KMS-11 (cell line): ENCODE results near the gene SH3PXD2B.

Experiments
- H2AFZ ChIP-seq: fragments of 200-600 bp; sonication (generic); 2 replicates; pipeline ENCODE4 v1.6.1; 2016; ENCODE audit warnings: antibody characterized with exemption, mixed run types, low read depth
- H3K27ac ChIP-seq: fragments of 200-600 bp; sonication (generic); 2 replicates; pipeline ENCODE4 v1.6.1; 2016; ENCODE audit warnings: mild to moderate bottlenecking, mixed run types
- H3K27me3 ChIP-seq: fragments of 200-600 bp; sonication (generic); 2 replicates; pipeline ENCODE4 v1.6.1; 2017; ENCODE audit warnings: mild to moderate bottlenecking, low read depth, mixed run types, moderate library complexity; ENCODE audit not compliant: insufficient read depth
- H3K36me3 ChIP-seq: fragments of 200-600 bp; sonication (generic); 2 replicates; pipeline ENCODE4 v1.6.1; 2017; ENCODE audit warnings: mild to moderate bottlenecking, mixed run types; ENCODE audit not compliant: insufficient read depth
- H3K4me1 ChIP-seq: fragments of 200-600 bp; sonication (generic); 2 replicates; pipeline ENCODE4 v1.6.1; 2016; ENCODE audit warnings: mild to moderate bottlenecking, low read depth, mixed run types; ENCODE audit not compliant: poor library complexity, severe bottlenecking
- H3K4me2 ChIP-seq: fragments of 200-600 bp; sonication (generic); 2 replicates; pipeline ENCODE4 v1.7.0; 2016; ENCODE audit warnings: mild to moderate bottlenecking, mixed run types
- H3K4me3 ChIP-seq: fragments of 200-600 bp; sonication (generic); IDR thresholded peaks from 2 replicates; pipeline ENCODE4 v1.6.1; 2017; ENCODE audit warnings: low read depth, low read length, mixed read lengths; ENCODE audit not compliant: insufficient read depth
- H3K79me2 ChIP-seq: fragments of 200-600 bp; sonication (generic); 2 replicates; pipeline ENCODE4 v1.6.1; 2016; ENCODE audit warnings: low read depth, mixed run types; ENCODE audit not compliant: insufficient read depth
- H3K9ac ChIP-seq: fragments of 200-600 bp; sonication (generic); 2 replicates; pipeline ENCODE4 v1.6.1; 2016; ENCODE audit warnings: mild to moderate bottlenecking, mixed run types
- H4K20me1 ChIP-seq: fragments of 200-600 bp; sonication (generic); 2 replicates; pipeline ENCODE4 v1.6.1; 2016; ENCODE audit warnings: mild to moderate bottlenecking, mixed run types; ENCODE audit not compliant: insufficient read depth
- TF ChIP-seq, protein P1 (sequence below): fragments of 200-600 bp; sonication (generic); conservative IDR thresholded peaks from 2 replicates; pipeline ENCODE4 v1.6.1; 2017; ENCODE audit warnings: low read depth, mild to moderate bottlenecking, antibody characterized with exemption, low read length, moderate library complexity, mixed read lengths

The SH3PXD2B gene

DNA sequence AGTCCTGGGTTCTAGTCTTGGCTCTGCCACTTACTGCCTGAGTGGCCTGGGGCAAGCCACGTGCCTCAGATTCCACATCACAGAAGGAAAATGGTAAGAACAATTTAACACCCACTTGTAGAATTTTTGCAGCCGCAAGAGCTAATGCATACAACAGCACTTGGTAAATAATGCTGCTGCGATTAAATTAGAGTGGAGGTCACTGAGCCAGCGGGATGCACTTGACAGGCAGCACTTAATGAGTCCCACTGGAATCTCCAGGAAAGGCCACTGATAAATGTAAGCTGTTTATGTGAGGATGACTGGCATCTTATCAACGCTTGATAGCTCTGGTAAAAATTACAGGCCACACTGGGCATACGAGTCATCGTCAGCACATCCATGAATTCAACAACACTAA lies 111.4 kb downstream of the SH3PXD2B start:
- H3K9ac ChIP-seq = no peak overlapping the region
- no peak overlapping the region for H3K27ac ChIP-seq
- no peak overlapping the region for H3K4me2 ChIP-seq
- H2AFZ ChIP-seq = no peak overlapping the region
- no peak overlapping the region for H3K4me3 ChIP-seq
- H3K27me3 ChIP-seq = no peaks in the 10 kb centered on the region
- TF ChIP-seq, protein P1, sequence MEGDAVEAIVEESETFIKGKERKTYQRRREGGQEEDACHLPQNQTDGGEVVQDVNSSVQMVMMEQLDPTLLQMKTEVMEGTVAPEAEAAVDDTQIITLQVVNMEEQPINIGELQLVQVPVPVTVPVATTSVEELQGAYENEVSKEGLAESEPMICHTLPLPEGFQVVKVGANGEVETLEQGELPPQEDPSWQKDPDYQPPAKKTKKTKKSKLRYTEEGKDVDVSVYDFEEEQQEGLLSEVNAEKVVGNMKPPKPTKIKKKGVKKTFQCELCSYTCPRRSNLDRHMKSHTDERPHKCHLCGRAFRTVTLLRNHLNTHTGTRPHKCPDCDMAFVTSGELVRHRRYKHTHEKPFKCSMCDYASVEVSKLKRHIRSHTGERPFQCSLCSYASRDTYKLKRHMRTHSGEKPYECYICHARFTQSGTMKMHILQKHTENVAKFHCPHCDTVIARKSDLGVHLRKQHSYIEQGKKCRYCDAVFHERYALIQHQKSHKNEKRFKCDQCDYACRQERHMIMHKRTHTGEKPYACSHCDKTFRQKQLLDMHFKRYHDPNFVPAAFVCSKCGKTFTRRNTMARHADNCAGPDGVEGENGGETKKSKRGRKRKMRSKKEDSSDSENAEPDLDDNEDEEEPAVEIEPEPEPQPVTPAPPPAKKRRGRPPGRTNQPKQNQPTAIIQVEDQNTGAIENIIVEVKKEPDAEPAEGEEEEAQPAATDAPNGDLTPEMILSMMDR = no peak
- no peaks in the 10 kb centered on the region for H3K79me2 ChIP-seq
- no peaks in the 10 kb centered on the region for H3K36me3 ChIP-seq
- H4K20me1 ChIP-seq = no peaks in the 10 kb centered on the region
- H3K4me1 ChIP-seq = no peaks in the 10 kb centered on the region

DNA sequence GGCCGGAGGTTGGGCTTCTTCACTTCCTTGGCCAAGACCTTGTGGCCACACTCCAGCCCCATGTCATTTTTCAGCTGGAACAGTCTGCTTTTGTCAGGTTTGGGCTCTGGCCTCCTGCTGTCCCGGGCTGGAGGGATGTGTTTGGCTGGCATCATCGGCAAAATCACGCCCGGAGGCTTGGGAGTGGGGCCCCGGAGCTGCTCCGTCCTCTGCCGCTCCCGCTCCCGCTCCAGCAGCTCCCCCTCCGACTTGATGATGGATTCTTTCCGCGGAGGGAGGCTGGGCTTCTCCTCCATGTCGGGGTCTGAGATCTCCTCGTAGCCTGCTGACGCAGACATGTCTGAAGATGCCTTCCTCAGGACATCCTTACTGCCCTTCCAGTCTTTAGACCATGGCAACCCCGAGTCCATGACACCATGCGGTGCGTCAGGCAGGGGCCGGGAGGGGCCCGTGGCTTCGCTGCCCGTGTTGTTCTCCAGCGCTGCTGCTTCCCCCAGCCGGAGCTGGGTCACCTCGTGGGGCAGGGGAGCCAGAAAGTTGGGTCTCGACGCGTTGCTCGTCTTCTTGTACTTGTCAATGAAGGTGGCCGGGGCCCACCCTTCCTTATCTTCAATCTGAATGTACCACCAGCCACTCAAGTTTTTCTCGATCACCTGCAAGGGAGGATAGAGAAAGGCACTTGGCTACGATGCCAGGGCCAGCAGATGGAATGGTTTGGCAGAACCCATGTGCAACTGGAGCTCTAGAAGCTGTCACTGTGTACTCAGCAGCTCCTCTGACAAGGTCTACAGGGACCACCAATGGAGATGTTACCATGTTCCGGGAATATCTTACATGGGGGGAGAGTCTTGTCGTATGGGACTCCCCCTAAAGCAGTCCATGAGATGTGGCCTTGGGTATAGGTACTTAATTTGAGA lies 114.8 kb downstream of the SH3PXD2B start:
- Histone ChIP-seq H3K36me3 (no peaks in the 10 kb centered on the region), H3K9ac (no peak overlapping the region), H3K79me2 (no peaks in the 10 kb centered on the region), H3K27ac (no peak overlapping the region), H3K27me3 (no peaks in the 10 kb centered on the region), H3K4me3 (no peak overlapping the region), H3K4me2 (no peak overlapping the region), H2AFZ (no peak overlapping the region), H3K4me1 (no peaks in the 10 kb centered on the region), H4K20me1 (no peaks in the 10 kb centered on the region)
- TF ChIP-seq, protein P1 = no peak

DNA sequence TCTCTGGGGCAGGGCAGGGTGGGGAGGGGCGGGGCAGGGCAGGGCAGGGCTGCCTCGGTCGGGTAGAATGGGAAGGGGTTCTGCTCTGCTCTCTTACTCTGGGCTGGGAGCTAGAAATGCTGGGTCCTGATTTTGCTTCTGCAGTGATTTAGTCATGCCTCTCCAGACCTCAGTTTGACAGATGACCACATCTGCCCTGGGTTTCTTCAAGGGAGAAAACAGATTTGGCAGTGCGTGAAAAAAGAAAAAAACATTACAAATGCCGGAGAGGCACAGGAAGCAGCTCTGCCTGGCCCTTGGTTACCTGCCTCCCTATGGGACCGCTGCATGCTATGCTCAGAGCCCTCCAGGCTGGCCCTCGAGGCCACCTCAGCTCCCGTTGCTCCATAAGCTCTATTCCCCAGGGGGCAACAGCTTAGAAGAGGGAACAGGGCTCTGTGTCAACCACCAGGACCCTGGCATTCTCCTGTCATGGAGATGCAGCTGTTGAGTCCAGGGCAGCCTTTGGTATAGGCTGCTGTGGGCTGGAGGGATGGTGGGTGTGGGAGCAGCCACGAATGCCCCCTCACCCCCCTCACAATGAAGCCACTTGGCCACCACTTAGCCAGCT lies 117.5 kb downstream of the SH3PXD2B start:
- Histone ChIP-seq H3K9ac (no peak overlapping the region), H3K4me1 (no peaks in the 10 kb centered on the region), H3K79me2 (no peaks in the 10 kb centered on the region), H3K27me3 (no peaks in the 10 kb centered on the region), H3K4me3 (no peak overlapping the region), H3K36me3 (no peaks in the 10 kb centered on the region), H3K4me2 (no peak overlapping the region), H3K27ac (no peak overlapping the region), H4K20me1 (no peaks in the 10 kb centered on the region), H2AFZ (no peak overlapping the region)
- TF ChIP-seq, protein P1 = no peak

DNA sequence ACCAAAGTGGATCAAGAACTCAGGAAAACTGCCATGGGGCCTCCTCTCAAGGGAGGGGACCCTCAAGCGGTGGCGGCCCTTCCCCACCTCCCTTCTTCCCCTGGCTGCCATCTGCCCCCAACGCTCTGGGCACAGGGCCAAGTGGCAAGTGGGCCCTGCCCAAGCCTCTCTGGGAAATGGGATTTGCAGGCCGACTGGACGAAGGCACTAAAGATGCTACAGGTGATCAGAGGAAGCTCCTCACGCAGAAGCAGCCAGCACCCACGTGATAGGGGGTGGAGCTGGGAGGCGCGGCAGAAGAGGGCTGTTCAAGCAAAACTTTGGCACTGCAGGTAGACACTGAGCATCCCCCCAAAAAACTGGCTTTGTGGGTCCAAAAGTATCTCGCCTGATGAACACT lies 118.1 kb downstream of the SH3PXD2B start:
- Histone ChIP-seq H4K20me1 (no peaks in the 10 kb centered on the region), H3K36me3 (no peaks in the 10 kb centered on the region), H3K79me2 (no peaks in the 10 kb centered on the region), H3K9ac (no peak overlapping the region), H3K4me2 (no peak overlapping the region), H3K27ac (no peak overlapping the region), H3K4me3 (no peak overlapping the region), H2AFZ (no peak overlapping the region), H3K4me1 (no peaks in the 10 kb centered on the region), H3K27me3 (no peaks in the 10 kb centered on the region)
- TF ChIP-seq, protein P1 = no peak
